ENCODE measurements around the gene ACAP3.

GRCh38 chr1:1270813-1271212, 36.9 kb downstream of the ACAP3 start:
- TF ChIP-seq CTCF (conservative IDR thresholded peaks at IDR 0.05; ENCODE audit: low read depth in 2 of 2) = no peak
- no peak for TF ChIP-seq EZH2 (IDR thresholded peaks at IDR 0.05; ENCODE audit: low read depth, unreplicated experiment)
- TF ChIP-seq REST (IDR thresholded peaks at IDR 0.05; ENCODE audit: unreplicated experiment) = no peak
- no peak for TF ChIP-seq POLR2AphosphoS5 (IDR thresholded peaks at IDR 0.05; ENCODE audit: low read depth)
- TF ChIP-seq ETS1 (IDR thresholded peaks at IDR 0.05) = no peak
- TF ChIP-seq ZNF114 (CRISPR knock-in tag; IDR thresholded peaks at IDR 0.05) = no peak
- TF ChIP-seq EZH2phosphoT487 (IDR thresholded peaks at IDR 0.05; ENCODE audit: unreplicated experiment) = no peak
- no peak for TF ChIP-seq ZNF331 (CRISPR knock-in tag; IDR thresholded peaks at IDR 0.05; ENCODE audit: low read depth)
- no peak for TF ChIP-seq STAT1 (IDR thresholded peaks at IDR 0.05; ENCODE audit: unreplicated experiment)
- TF ChIP-seq CREB1 (CRISPR knock-in tag; IDR thresholded peaks at IDR 0.05; ENCODE audit: low read depth) = no peak
- TF ChIP-seq NANOG (IDR thresholded peaks at IDR 0.05; ENCODE audit: borderline replicate concordance) = no peak
- TF ChIP-seq JUNB (IDR thresholded peaks at IDR 0.05; ENCODE audit: unreplicated experiment) = no peak
- TF ChIP-seq ZNF462 (CRISPR knock-in tag; IDR thresholded peaks at IDR 0.05) = no peak

Data from GM23338 (cell line).